Stimulated activated CD8-positive, alpha-beta memory T cell treated with anti-CD3 and anti-CD28 coated beads, Interleukin-4, amount 100 ng/mL, for 48 hours (primary cell): ENCODE results near the gene OR10K2.
"Not testable (repeated sequence)": the region's sequence is repeated elsewhere in the genome, so short reads cannot be mapped to it uniquely, and the experiment has no call there.

Experiments used
- DNase-seq: peaks from one replicate; pipeline ENCODE4 v3.0.0-alpha.2; 2020

Gene OR10K2

GRCh38 chr1:158426137-158426536 is at the start of gene OR10K2:
OR10K2 (minus strand) TSS chr1:158426237; CDS start chr1:158420866, 5,371 bp downstream.
- DNase-seq: no peak

- DNase-seq: no peak
Measured at GRCh38 chr1:158471920-158472319, 45.9 kb upstream of the OR10K2 start, which contains the start of gene OR10R2. OR10R2 (plus strand) TSS chr1:158472220; CDS start chr1:158472326, 106 bp downstream.

GRCh38 chr1:158461534-158461933 is 35.5 kb upstream of the OR10K2 start, which contains the start of gene OR10K1:
OR10K1 (plus strand) TSS chr1:158461834; CDS start chr1:158465562, 3,728 bp downstream.
- no peak for DNase-seq

GRCh38 chr1:158458263-158458662 is 32.2 kb upstream of the OR10K2 start:
- no peak for DNase-seq

GRCh38 chr1:158457246-158457645 is 31.2 kb upstream of the OR10K2 start:
- DNase-seq: no peak

- no peak for DNase-seq
Measured at GRCh38 chr1:158454537-158454936, 28.5 kb upstream of the OR10K2 start.

GRCh38 chr1:158445376-158445775 is 19.3 kb upstream of the OR10K2 start:
- DNase-seq: no peak

- DNase-seq: no peak
Measured at GRCh38 chr1:158434741-158435140, 8.7 kb upstream of the OR10K2 start.

GRCh38 chr1:158430163-158430562 is 4.1 kb upstream of the OR10K2 start:
- DNase-seq: not testable (repeated sequence)

- no peak for DNase-seq
Measured at GRCh38 chr1:158425027-158425426, 1.0 kb downstream of the OR10K2 start.

GRCh38 chr1:158422212-158422611 is 3.8 kb downstream of the OR10K2 start:
- no peak for DNase-seq

- DNase-seq: no peak
Measured at GRCh38 chr1:158417586-158417985, 8.5 kb downstream of the OR10K2 start.

- DNase-seq: no peak
Measured at GRCh38 chr1:158414651-158415345, 11.2 kb downstream of the OR10K2 start.

- DNase-seq: no peak
Measured at GRCh38 chr1:158407092-158407491, 18.9 kb downstream of the OR10K2 start.

GRCh38 chr1:158400871-158401270 is 25.2 kb downstream of the OR10K2 start:
- DNase-seq: no peak

GRCh38 chr1:158398818-158399514 is 27.1 kb downstream of the OR10K2 start, which contains the start of gene OR10T2:
OR10T2 (minus strand) TSS chr1:158399466; CDS start chr1:158399466, 0 bp downstream.
- DNase-seq: no peak

GRCh38 chr1:158396646-158397045 is 29.4 kb downstream of the OR10K2 start:
- no peak for DNase-seq

GRCh38 chr1:158393476-158393875 is 32.6 kb downstream of the OR10K2 start:
- no peak for DNase-seq

- DNase-seq: no peak
Measured at GRCh38 chr1:158391099-158391498, 34.9 kb downstream of the OR10K2 start.

GRCh38 chr1:158390331-158390730 is 35.7 kb downstream of the OR10K2 start:
- DNase-seq: no peak

- no peak for DNase-seq
Measured at GRCh38 chr1:158374860-158375259, 51.2 kb downstream of the OR10K2 start.

GRCh38 chr1:158374101-158374500 is 51.9 kb downstream of the OR10K2 start:
- DNase-seq: not testable (repeated sequence)

GRCh38 chr1:158371188-158371953 is 54.7 kb downstream of the OR10K2 start:
- DNase-seq: peak; percentile 38
